Testis (tissue), 2 donors: ENCODE data around the gene OR8K3.

Experiments
- POLR2A ChIP-seq: fragments of 450-650 bp; IDR thresholded peaks from one replicate; pipeline ENCODE4 v1.6.1; 2017; ENCODE audit warnings: antibody characterized with exemption, mild to moderate bottlenecking, moderate library complexity
- TF ChIP-seq, protein P1 (sequence below), 3 experiments: fragments of 450-650 bp in 2 of 3; fragments of 200-600 bp in 1 of 3; sonication (generic) in 1 of 3; IDR thresholded peaks; one replicate each; pipeline ENCODE4 v1.5.1; 2016 to 2019; ENCODE audit warnings: antibody characterized with exemption in 3 of 3, mild to moderate bottlenecking in 2 of 3, moderate library complexity in 1 of 3

DNA sequence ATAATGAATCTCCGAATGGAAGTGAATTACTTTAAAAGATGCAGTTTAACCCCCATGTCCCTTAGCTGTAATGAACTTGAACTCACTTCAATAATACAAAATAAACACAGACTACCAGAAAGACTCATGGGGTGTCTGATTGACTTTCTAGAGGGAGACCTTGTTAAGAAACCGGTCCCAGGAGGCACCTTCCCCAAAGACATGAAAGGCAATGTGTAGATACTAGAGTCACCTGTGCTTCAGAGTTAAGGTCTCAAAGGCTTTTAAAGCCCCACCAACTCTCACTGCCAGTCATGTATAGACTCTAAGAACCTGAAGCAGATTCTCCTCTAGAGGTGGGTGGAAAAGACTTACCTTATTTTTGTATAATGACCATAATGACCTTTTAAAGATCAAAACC is 39.0 kb downstream of the OR8K3 start, which contains the start of gene OR8J1:
- TF ChIP-seq, protein P1, sequence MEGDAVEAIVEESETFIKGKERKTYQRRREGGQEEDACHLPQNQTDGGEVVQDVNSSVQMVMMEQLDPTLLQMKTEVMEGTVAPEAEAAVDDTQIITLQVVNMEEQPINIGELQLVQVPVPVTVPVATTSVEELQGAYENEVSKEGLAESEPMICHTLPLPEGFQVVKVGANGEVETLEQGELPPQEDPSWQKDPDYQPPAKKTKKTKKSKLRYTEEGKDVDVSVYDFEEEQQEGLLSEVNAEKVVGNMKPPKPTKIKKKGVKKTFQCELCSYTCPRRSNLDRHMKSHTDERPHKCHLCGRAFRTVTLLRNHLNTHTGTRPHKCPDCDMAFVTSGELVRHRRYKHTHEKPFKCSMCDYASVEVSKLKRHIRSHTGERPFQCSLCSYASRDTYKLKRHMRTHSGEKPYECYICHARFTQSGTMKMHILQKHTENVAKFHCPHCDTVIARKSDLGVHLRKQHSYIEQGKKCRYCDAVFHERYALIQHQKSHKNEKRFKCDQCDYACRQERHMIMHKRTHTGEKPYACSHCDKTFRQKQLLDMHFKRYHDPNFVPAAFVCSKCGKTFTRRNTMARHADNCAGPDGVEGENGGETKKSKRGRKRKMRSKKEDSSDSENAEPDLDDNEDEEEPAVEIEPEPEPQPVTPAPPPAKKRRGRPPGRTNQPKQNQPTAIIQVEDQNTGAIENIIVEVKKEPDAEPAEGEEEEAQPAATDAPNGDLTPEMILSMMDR (IDR thresholded peaks at IDR 0.05), result no peak
- TF ChIP-seq POLR2A, result no peak
